ENCODE measurements around the gene OR8H1. TPM values are rescaled to one million over a fixed set of nuclear protein-coding genes. Genes with fewer than 3 reads are reported as not detected.

The OR8H1 gene
- total RNA-seq, 4 donors from 2014 or later = not detected

GRCh38 chr11:56307836-56308235 is 15.8 kb upstream of the OR8H1 start:
- 94 to 98% methylated on average over 3 of the region's 3 CpGs for WGBS, 2 donors
- TF ChIP-seq CTCF (IDR thresholded peaks at IDR 0.05) (no peak), POLR2A (IDR thresholded peaks at IDR 0.05) (no peak), EP300 (IDR thresholded peaks at IDR 0.05) (no peak)
- no peaks in the 10 kb centered on the region for H3K36me3 ChIP-seq
- H3K9me3 ChIP-seq = peaks cover 0 to 8% (median 0%) of the 10 kb centered on the region in 4 donors
- no peak for DNase-seq (ENCODE audit: low spot score in 2 of 2)
- no peak overlapping the region for H3K4me3 ChIP-seq
- no peaks in the 10 kb centered on the region for H3K4me1 ChIP-seq
- no peak overlapping the region for H3K27ac ChIP-seq
- no peaks in the 10 kb centered on the region for H3K27me3 ChIP-seq

GRCh38 chr11:56296898-56297297 is 4.8 kb upstream of the OR8H1 start:
- no peak overlapping the region for H3K4me3 ChIP-seq
- no peak overlapping the region for H3K27ac ChIP-seq

GRCh38 chr11:56273854-56274253 is 18.2 kb downstream of the OR8H1 start, which contains the start of gene OR5T1:
TSS of gene OR5T1 (plus strand) at chr11:56274154. CDS start at chr11:56275639, 1,485 bp downstream.
- Histone ChIP-seq H3K27me3 (no peaks in the 10 kb centered on the region), H3K36me3 (no peaks in the 10 kb centered on the region), H3K4me1 (no peaks in the 10 kb centered on the region), H3K27ac (no peak within 1 kb of the TSS), H3K9me3 (peaks cover 0 to 3% (median under 1%) of the 10 kb centered on the region in 4 donors), H3K4me3 (no peak within 1 kb of the TSS)
- TF ChIP-seq EP300 (IDR thresholded peaks at IDR 0.05) = no peak
- TF ChIP-seq CTCF (IDR thresholded peaks at IDR 0.05) = no peak
- TF ChIP-seq POLR2A (IDR thresholded peaks at IDR 0.05) = no peak
- DNase-seq (ENCODE audit: low spot score in 2 of 2) = no peak

More at GRCh38 chr11:56296898-56297297, 4.8 kb upstream of the OR8H1 start:
- no peak for TF ChIP-seq POLR2A (IDR thresholded peaks at IDR 0.05)
- TF ChIP-seq CTCF (IDR thresholded peaks at IDR 0.05) = no peak
- no peak for TF ChIP-seq EP300 (IDR thresholded peaks at IDR 0.05)
- DNase-seq (ENCODE audit: low spot score in 2 of 2) = no peak
- Histone ChIP-seq H3K4me1 (no peaks in the 10 kb centered on the region), H3K27me3 (no peaks in the 10 kb centered on the region), H3K9me3 (no peaks in the 10 kb centered on the region), H3K36me3 (no peaks in the 10 kb centered on the region)
- 87% methylated on average over 4 of the region's 4 CpGs for WGBS, 2 donors

DNA sequence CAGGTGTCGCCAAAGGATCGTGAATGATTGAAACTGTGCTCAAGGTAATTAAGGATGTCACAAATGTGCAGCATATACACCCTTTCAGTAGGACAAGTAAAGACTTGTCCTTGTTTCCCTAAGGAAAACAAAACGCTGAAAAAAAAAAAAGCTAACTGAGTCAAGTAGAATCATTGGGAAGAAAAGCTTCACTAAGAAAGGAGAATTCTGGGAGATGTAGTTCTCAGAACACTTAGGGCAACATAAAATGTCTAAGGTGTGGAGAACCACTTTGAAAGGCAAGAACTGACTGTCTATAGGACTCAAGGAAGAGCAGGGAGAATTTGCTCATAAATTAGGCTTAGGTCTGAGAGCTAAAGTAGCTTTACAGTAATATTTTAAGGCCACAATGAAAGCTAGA is 21.0 kb downstream of the OR8H1 start:
- 57 to 59% methylated on average over 3 of the region's 3 CpGs for WGBS, 2 donors
- Histone ChIP-seq H3K4me3 (no peak overlapping the region), H3K36me3 (no peaks in the 10 kb centered on the region), H3K4me1 (no peaks in the 10 kb centered on the region), H3K27me3 (no peaks in the 10 kb centered on the region), H3K9me3 (peaks cover 0 to 12% (median 6%) of the 10 kb centered on the region in 4 donors), H3K27ac (no peak overlapping the region)
- DNase-seq (ENCODE audit: low spot score in 2 of 2) = no peak
- TF ChIP-seq POLR2A (IDR thresholded peaks at IDR 0.05) (no peak), EP300 (IDR thresholded peaks at IDR 0.05) (no peak), CTCF (IDR thresholded peaks at IDR 0.05) (no peak)

DNA sequence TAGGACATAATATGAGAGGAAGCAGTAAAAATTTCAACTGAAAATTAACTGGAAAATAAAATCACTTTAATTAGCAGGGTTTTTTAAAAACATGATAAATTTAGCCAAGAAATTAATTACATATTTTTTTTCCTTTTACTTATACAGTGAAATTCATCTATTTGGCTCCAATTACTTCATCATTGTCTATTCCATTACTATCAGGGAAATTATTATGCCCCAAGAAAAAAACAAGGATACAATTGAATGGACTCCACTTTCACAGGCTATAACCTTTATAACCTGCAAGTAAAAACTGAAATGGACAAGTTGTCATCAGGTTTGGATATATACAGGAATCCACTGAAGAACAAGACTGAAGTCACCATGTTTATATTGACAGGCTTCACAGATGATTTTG is 40.1 kb downstream of the OR8H1 start, which contains the start of gene OR5T3:
Gene OR5T3, plus strand, starts transcription at position 301 of the 400 bp plus-strand sequence. Its CDS starts 0 bp downstream, at position 301.
- H3K27ac ChIP-seq = no peak within 1 kb of the TSS
- H3K4me3 ChIP-seq = no peak within 1 kb of the TSS
- no peak for DNase-seq (ENCODE audit: low spot score in 2 of 2)
- H3K36me3 ChIP-seq = no peaks in the 10 kb centered on the region
- H3K4me1 ChIP-seq = no peaks in the 10 kb centered on the region
- H3K9me3 ChIP-seq = peaks cover 0 to 2% (median 0%) of the 10 kb centered on the region in 4 donors
- no peaks in the 10 kb centered on the region for H3K27me3 ChIP-seq
- TF ChIP-seq POLR2A (IDR thresholded peaks at IDR 0.05) = no peak
- no peak for TF ChIP-seq CTCF (IDR thresholded peaks at IDR 0.05)
- TF ChIP-seq EP300 (IDR thresholded peaks at IDR 0.05) = no peak

Other genes with a start within 250 kb of the OR8H1 start
- not detected for gene OR8I2, start 198.9 kb downstream of the OR8H1 start, total RNA-seq
- not detected for gene OR8H2, start 188.6 kb downstream of the OR8H1 start, total RNA-seq
- not detected for gene OR8H3, start 169.9 kb downstream of the OR8H1 start, total RNA-seq
- not detected for gene OR8J3, start 152.1 kb downstream of the OR8H1 start, total RNA-seq
- gene OR8K5, start 131.9 kb downstream of the OR8H1 start, total RNA-seq = not detected
- not detected for gene OR5J2, start 115.6 kb downstream of the OR8H1 start, total RNA-seq
- not detected for gene OR5T2, start 58.0 kb downstream of the OR8H1 start, total RNA-seq
- gene OR5T3, start 40.0 kb downstream of the OR8H1 start, total RNA-seq = not detected
- not detected for gene OR5T1, start 18.1 kb downstream of the OR8H1 start, total RNA-seq
- gene OR8K3, start 22.9 kb upstream of the OR8H1 start, total RNA-seq = not detected
- not detected for gene OR8K1, start 53.8 kb upstream of the OR8H1 start, total RNA-seq
- not detected for gene OR8J1, start 62.0 kb upstream of the OR8H1 start, total RNA-seq
- not detected for gene OR8U1, start 83.4 kb upstream of the OR8H1 start, total RNA-seq
- not detected for gene OR5AL1, start 120.4 kb upstream of the OR8H1 start, total RNA-seq
- not detected for gene OR5M3, start 181.1 kb upstream of the OR8H1 start, total RNA-seq
- not detected for gene OR5M8, start 199.1 kb upstream of the OR8H1 start, total RNA-seq